ENCODE measurements around the gene LDB2.
"Not testable (repeated sequence)": the region's sequence is repeated elsewhere in the genome, so short reads cannot be mapped to it uniquely, and the experiment has no call there.

The LDB2 gene

GRCh38 chr4:16530688-16531635 lies 367.5 kb downstream of the LDB2 start:
- no peak for FAIRE-seq

GRCh38 chr4:16524911-16525554 lies 373.4 kb downstream of the LDB2 start:
- no peak for FAIRE-seq

- peak; percentile 79 for FAIRE-seq
Measured at GRCh38 chr4:16524406-16524805, 374.0 kb downstream of the LDB2 start.

DNA sequence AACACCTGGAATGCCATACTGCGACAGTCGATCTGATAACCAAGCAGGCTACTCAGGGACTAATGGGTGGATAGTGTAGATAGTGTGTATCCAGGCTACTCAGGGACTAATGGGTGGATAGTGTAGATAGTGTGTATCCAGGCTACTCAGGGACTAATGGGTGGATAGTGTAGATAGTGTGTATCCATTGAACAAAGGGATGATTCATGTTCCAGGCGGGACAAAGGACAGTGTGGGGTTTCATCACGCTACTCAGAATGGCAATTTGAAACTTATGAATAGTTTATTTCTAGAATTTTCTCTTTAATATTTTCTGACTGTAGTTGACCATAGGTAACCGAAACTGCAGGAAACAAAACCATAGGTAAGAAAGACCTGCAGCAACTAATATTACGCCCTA lies 374.9 kb downstream of the LDB2 start:
- FAIRE-seq = not testable (repeated sequence)

DNA sequence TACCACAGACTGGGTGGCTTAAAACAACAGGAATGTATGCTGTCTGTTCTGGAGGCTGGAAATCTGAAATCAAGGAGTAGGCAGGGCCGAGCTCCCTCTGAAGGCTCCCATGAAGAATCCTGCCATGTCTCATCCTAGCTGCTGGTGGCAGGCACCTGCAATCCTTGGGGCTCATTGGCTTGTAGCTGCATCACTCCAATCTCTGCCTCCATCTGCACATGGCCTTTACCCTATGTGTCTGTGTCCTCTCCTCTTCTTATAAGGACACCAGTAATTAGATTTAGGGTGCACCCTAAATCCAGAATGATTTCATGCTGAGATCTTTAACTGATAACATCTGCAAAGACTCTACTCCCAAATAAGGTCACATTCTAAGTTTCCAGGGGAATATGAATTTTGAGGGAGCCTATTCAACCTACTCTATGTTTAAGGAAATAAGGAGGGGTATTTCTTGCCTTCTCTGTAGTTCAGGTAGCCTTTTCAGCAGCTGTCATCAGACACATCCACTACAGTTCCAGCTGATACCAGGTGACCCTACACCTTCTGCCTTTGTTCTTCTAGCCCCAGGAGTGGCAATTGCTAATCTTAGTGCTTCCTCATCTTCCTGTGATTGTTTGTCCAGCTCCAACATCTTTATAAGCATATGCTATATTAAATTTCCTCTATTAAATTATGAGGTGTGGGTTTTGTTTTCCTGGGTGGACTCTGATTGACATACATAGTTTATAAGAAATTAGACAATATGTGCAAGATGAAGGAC lies 377.1 kb downstream of the LDB2 start:
- FAIRE-seq = no peak

DNA sequence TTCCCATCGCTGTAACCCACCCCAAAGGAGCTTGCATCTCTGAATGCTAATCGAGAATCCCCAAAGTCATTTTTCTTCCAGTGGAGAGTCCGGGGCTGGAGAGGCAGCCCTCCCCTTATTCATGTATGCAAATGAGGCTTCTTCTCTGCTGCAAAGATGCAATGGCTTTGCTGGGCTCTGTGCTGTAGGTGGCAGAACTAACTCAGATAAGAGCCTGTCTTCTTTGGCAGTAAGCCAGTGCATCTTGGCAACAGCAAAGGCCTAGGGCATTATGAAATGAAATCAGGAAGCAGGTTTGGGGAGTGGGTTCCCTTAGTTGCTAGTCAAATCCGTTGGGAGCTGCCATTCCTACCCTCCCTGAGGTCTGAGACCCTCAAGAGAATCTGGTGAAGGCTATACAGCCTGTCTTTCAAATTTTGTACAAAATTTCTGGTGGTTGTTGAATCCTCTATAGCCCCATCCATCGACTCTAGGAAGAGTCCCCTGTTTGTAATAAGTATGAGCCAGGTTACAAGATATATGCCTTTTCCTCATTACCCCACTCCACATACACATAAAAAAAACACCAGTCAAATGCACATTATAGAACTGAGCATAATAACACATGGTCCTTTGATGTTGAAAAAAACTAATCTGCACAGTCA lies 381.5 kb downstream of the LDB2 start:
- FAIRE-seq = peak; percentile 90

DNA sequence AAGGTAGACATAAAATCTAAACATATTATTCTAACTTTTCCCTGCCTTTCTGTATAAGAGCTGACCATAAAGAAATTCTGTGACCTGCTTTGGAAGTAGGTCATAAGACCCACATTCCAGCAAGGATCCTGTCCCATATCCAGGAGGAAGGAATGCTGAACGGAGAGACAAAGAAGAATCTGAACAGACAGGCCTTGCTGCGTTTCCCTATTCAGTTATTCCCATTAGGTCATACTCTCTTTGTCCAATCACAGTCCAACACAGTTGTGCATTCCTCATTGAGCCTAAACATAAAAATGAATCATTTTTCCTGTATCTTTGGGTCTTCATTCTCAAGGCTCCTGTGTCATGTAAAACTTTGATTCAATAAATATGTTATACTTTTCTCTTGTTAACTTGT lies 384.6 kb downstream of the LDB2 start:
- no peak for FAIRE-seq

- no peak for FAIRE-seq
Measured at GRCh38 chr4:16508968-16509367, 389.5 kb downstream of the LDB2 start.

DNA sequence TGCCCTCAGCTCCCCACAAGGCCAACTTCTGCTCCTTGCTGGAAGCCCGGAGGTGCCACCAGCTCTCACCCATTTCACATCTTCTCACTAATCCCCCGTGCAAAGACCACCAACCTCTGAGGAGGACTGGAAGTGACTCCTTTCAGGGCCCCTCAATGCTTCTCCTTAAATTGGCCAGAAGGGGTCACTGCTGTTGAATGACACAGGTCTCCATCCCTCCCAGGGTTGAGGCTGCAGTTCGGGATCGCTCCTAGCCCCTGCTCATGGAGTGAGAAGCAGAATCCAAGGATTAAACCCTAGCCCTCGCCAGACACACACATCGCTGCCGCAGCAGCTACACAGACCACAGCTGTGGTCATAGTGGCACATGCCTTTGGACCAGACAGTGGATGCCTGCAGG lies 392.7 kb downstream of the LDB2 start:
- no peak for FAIRE-seq

DNA sequence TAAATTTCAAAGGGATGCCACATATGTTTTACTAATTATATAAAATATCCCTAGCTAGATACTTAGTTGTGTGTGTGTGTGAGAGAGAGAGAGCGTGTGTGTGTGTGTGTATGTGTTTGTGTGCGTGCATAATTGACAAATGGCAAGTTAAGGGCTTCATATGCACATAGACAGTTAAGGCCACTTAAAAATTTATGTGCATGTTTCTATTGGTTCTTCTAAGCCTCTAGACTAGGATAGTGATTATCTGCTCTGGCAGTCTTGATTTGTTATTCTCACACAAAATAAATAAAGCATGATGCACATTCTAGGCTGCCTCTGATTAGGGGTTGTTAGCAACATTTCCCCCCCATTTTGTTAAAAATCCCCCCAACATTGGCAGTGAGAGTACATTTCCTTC lies 393.2 kb downstream of the LDB2 start:
- no peak for FAIRE-seq

GRCh38 chr4:16503421-16504100 lies 394.9 kb downstream of the LDB2 start:
- no peak for FAIRE-seq

DNA sequence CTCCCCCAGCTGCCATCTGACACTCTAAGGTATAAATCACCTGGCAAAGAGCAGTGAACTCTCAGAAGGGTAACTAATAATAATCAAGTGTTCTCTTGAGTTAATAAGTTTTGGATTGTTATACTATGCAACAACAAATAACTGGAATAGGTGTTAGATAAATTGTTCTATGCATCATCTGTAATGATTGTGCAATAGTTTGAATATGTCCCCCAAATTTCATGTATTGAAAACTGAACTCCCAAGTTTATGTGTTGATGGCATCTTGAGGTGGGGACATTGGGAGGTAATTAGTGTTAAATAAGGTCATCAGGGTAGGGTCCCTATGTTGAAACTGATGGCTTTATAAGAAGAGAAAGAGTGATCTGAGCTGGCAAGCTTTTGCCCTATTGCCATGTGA lies 399.5 kb downstream of the LDB2 start:
- no peak for FAIRE-seq

DNA sequence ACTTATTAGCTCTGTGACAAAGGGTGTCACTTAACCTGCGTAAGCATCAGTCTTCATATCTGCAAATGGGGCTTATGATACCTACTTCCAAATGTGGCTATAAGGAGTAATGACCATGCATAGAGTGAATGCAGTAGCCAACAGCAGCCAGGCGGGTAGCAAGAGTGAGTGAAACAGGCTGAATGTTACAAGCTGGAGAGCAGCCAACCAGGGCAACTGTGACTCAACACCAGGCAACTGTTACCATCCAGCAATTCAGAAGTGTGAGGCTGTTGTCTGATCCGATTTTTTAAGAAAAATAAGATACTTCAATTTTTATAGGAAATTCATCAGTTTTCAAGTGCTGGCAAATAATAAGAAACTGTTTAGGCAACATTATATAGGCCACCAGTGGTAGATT lies 401.9 kb downstream of the LDB2 start:
- no peak for FAIRE-seq

DNA sequence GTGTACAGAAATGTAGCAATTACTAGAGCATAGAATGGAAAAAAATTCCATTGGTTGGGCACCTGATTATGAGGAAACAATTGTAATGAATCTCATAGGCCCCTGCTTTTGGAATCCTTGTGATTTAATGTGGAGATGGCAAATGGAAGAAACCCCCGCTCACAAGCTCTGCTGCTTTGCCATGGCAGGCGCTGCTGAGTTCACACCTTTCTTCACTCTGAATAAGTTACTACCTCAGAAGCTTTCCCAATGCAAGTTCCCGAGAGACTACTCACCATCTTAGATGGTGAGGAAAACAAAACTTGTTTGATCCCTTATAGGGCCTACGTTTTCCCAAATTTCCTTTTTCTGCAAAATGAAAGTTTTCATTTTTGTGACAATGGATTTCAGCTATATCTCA lies 405.6 kb downstream of the LDB2 start:
- no peak for FAIRE-seq

GRCh38 chr4:16489226-16489625 lies 409.2 kb downstream of the LDB2 start:
- FAIRE-seq = no peak

- no peak for FAIRE-seq
Measured at GRCh38 chr4:16488084-16488483, 410.4 kb downstream of the LDB2 start.

- no peak for FAIRE-seq
Measured at GRCh38 chr4:16484711-16485110, 413.7 kb downstream of the LDB2 start.

DNA sequence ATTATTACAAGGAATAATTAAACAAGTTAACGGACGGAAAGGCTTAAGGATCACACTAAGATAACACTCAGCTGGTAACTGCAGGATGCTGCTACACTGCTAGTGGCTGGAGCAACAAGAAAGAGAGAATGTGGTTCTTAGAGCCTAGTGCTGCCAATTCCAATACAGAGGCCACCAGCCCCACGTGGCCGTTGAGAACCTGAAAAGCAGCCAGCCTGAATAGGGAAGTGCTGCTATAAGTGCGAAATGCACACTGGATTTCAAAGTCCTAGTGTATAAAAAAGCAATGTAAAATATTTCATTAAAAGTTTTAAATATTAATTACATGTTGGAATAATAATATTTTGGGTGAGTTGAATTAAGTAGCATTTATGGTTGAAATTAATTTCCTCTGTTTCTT lies 414.9 kb downstream of the LDB2 start:
- no peak for FAIRE-seq

- FAIRE-seq = no peak
Measured at GRCh38 chr4:16480011-16480410, 418.4 kb downstream of the LDB2 start.

- no peak for FAIRE-seq
Measured at GRCh38 chr4:16472537-16472936, 425.9 kb downstream of the LDB2 start.

- FAIRE-seq = no peak
Measured at GRCh38 chr4:16467061-16467460, 431.4 kb downstream of the LDB2 start.

GRCh38 chr4:16466581-16466980 lies 431.9 kb downstream of the LDB2 start:
- no peak for FAIRE-seq

All from islet of Langerhans (tissue), 1 donor.